LNCAP (cell line): Measurements from ENCODE around the gene WIPF1.

Experiments used
- CTCF ChIP-seq: fragments of 450-650 bp; IDR thresholded peaks from 2 replicates; pipeline ENCODE4 v1.5.1; 2017; ENCODE audit warnings: mild to moderate bottlenecking

Gene WIPF1

DNA sequence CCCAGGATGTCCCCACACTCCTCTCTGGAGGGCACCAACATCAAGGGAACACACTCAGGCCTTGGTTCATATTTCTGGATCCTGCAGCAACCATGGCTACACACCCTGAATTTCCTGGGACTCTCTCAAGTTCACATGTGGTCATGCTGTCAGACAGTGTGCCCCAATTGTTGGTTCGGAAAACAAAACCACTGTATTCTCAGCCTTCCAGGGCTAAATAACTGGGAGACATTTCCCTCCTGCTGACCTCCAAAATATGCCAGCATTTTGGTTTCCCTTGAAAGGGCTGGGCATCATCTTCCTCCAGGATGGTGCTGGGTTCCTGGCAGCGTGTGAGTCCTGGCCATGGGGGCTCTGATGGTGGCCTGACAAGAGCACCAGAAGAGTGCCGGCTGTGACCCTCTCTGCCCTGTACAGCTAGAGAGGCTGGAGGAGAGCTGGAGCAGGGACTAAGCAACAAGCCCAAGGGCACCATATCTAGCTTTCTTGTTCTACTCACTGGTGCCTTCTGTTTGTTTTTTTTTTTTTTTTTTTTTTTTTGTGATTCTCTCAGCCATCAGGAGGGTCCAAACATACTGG lies 37.5 kb upstream of the WIPF1 start:
- TF ChIP-seq CTCF: no peak

DNA sequence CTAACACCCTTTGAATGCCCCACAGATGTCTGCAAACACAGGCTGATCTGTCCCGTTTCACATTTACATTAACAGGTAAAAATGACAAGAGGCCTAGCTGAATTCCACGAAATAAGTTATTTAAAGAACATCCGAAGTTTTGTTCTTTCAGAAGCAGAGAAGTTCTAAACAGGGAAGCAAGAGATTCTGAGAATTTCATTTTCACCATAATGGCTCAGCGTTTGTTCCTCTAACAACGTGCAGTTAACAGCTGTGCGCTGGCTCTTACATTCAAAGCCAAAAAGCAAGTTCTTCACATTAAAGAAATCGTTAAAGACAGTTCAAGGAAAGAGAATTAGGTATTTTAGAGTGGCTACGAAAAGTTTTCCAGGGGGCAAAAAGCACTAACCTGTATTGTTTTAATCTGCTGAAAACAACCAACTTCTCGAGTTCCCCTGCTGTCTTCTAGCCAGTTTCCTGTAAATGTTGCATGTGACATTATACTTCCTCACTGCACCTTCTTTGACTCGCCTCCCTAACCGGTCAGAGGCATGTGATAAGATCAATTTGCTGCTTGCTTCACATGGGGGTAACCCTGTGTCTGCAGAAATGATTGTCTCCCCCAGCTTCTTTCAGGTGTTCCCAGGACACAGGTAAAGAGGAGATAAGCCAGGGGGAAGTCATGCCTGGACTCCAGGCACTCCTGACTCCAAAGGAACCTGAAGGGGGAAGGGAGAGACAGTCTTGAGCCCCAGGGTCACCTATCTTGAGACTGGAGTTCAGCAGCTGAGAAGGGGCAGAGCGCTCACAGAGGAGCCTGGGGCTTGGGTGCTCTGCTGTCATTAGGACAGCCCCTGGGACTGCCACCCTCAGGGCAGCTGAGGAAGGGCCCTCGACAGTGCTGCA lies 36.8 kb upstream of the WIPF1 start:
- no peak for TF ChIP-seq CTCF

GRCh38 chr2:174633623-174633930 lies 36.0 kb upstream of the WIPF1 start:
- no peak for TF ChIP-seq CTCF

DNA sequence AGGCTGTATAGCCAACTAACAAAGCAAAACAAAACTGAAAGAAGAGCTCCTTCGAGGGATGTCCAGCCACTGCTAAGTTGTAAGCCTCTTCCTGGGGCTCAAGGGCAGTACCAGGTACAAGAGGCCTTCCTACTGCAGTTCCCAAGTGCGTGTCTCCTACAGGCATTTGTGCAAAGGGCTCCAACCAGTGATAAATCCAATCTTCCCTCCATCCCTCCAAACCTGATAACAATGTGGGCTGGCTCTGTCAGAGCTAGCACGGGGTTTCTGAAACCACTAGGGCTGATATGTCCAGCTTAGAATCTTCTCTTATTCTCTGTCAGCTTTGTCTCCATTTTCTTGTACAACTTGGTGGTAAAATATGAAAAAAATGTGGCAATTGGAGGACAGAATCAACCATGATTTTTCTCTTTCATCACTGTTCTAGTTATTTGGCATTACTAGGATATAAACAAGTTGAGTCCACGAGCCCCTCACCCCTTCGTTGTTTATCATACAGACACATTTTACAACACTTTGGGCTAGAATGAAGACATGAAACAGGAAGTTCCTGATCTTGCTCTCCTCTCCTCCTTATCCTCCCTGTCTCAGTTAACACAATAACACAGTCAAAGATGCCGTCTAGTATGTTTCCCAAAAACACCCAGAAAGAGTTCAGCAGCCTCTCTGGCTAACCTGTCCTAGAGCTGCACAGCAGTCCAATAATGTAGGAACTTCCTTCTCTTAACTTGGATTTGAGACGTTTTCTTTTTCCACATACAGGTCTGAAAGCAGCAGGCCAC lies 35.4 kb upstream of the WIPF1 start:
- TF ChIP-seq CTCF: no peak

DNA sequence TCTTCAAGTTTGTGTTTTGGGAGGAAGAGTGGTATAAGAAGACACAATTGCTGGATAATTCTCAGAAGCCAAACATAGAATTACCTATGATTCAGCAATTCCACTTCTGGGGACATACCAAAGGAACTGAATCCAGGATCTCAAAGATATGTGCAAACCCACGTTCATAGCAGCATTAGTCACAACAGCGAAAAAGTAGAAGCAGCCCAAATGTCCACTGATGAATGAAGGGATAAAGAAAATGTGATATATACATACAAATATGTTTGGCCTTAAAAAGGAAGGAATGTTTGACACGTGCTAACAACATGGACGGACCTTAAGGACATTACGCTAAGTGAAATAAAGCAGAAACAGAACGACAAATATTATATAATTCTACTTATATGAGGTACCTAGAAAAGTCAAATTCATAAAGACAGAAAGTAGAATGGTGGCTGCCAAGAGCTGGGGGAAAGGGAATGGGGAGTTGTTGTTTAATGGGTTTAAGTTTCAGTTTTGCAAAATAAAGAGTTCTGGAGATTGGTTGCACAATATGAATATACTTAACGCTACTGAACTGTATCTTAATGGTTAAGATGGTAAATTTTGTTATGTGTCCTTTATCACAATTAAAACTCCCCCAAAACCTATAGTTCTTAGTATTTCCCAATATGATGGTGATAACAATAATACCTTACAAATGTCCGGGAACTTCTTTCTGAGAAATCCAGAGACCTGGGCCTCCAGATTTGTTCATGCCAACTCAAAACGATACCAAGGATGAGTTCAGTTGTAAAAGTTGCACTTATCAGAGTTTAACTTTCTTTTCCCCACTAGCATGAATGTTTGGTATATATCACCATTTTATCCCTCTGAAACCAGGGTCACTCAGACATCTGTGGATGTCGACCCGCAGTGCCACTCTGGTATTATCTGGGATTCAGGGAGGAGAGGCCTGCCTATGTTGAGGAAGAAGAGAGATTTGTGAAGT lies 33.7 kb upstream of the WIPF1 start:
- TF ChIP-seq CTCF: no peak

- TF ChIP-seq CTCF: no peak
Observed at GRCh38 chr2:174630107-174630506, 32.5 kb upstream of the WIPF1 start.

DNA sequence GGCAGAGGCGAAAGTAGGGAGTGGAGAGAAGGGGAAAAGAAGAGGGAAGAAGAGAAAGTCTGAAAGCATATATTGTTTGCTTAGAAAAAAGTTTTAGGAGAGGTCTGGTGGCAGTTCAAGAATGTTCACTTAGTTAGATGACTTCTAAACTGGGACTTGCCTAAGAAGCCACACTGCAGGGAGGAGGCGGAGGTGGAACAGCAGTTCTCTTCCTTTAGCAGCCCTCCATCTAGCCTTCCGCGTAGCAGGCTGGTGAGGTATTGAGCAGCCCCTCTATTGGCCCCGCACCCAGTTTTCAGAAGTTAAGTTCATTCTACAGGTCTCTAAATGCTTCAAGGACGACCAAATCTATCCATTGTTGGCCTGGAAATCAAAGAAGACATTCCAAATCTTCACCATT lies 31.9 kb upstream of the WIPF1 start:
- no peak for TF ChIP-seq CTCF
